Lower leg skin (tissue), 4 donors: ENCODE measurements around the gene ZNF385B. TPM values are rescaled to one million over a fixed set of nuclear protein-coding genes. Genes with fewer than 3 reads are reported as not detected.

Experiments
- DNase-seq, 2 donors: peaks; one replicate each; pipeline ENCODE4 v3.0.0-alpha.2; 2019; ENCODE audit warnings: low spot score in 2 of 2
- H3K4me3 ChIP-seq: fragments of 200-600 bp; sonication (generic); 2 replicates; pipeline ENCODE4 v1.5.1; 2017; ENCODE audit warnings: mild to moderate bottlenecking, low read depth; ENCODE audit not compliant: poor library complexity, severe bottlenecking
- POLR2A ChIP-seq, 2 donors: fragments of 450-650 bp; IDR thresholded peaks; one replicate each; pipeline ENCODE4 v1.6.1; 2016 to 2017; ENCODE audit warnings: antibody characterized with exemption in 2 of 2, mild to moderate bottlenecking in 1 of 2, moderate library complexity in 1 of 2
- WGBS, 2 donors: methylation state at CpG; one replicate each; pipeline ENCODE4 v1.1.5; 2018; 5-methylcytosine and 5-hydroxymethylcytosine counted together
- intact Hi-C: fragments of 100-400 bp; cut with DNase I; formaldehyde crosslinking; loops from one replicate; pipeline ENCODE4 v1.15.0; 2023; ENCODE audit warnings: low total_unique reads
- total RNA-seq, 4 donors: library from RNA; depleted of rRNA; stranded (reverse); fragments of >200 nt; gene quantifications; one replicate each; pipeline ENCODE4 v1.1.0, GENCODE V29; 2016
- TF ChIP-seq, protein P1 (sequence below), 3 donors: fragments of 450-650 bp; IDR thresholded peaks; one replicate each; pipeline ENCODE4 v1.5.1; 2016; ENCODE audit warnings: antibody characterized with exemption in 3 of 3, mild to moderate bottlenecking in 3 of 3, moderate library complexity in 2 of 3

Gene ZNF385B
- total RNA-seq, 4 donors from 2014 or later, result 0.97 to 1.4 TPM; not detected in 2

DNA sequence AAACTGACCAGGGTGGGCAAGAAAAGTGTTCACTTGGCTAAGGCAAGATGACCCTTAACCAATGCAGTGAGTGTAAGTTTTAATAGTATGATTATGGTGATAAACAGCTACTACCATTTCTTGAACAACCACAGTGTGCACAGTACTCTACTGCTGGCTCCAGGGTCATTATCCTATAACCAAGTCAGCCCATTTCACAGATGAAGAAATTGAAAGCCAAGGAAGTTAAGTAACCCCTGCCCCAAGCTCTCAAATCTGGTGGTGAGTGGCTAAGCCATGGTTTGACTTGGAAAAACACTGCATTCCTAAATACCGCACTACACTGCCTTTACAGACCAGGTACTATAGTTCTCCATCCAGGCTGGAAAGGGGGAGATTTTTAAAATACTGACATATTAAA, 5.7 kb downstream of the ZNF385B start:
- WGBS, 2 donors, result 87 to 94% methylated on average over 1 of the region's 1 CpG
- intact Hi-C loops, result no loop called here
- no peak for DNase-seq
- TF ChIP-seq, protein P1, sequence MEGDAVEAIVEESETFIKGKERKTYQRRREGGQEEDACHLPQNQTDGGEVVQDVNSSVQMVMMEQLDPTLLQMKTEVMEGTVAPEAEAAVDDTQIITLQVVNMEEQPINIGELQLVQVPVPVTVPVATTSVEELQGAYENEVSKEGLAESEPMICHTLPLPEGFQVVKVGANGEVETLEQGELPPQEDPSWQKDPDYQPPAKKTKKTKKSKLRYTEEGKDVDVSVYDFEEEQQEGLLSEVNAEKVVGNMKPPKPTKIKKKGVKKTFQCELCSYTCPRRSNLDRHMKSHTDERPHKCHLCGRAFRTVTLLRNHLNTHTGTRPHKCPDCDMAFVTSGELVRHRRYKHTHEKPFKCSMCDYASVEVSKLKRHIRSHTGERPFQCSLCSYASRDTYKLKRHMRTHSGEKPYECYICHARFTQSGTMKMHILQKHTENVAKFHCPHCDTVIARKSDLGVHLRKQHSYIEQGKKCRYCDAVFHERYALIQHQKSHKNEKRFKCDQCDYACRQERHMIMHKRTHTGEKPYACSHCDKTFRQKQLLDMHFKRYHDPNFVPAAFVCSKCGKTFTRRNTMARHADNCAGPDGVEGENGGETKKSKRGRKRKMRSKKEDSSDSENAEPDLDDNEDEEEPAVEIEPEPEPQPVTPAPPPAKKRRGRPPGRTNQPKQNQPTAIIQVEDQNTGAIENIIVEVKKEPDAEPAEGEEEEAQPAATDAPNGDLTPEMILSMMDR (IDR thresholded peaks at IDR 0.05), result no peak
- no peak for TF ChIP-seq POLR2A (IDR thresholded peaks at IDR 0.05)
- H3K4me3 ChIP-seq, result no peak overlapping the region

DNA sequence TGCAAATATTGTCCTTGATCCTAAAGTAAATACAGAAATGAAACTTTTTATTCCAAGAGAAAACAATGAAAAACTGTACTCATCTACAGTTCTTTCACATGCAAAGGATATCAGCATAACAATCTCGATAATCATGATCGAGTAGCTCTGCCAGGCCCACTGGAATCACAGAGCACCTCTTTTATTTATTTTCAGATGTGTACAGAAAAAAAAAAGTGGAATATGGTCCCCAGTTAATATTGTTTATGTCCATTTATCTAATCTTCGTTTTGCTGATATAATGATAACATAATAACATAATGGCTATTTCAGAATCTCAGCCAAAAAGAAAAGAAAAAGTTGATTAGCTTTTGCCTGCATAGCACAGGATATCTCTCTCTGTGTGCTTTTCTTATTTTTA, 6.5 kb downstream of the ZNF385B start:
- no peak for TF ChIP-seq POLR2A (IDR thresholded peaks at IDR 0.05)
- TF ChIP-seq, protein P1 (IDR thresholded peaks at IDR 0.05), result no peak
- intact Hi-C loops, result no loop called here
- H3K4me3 ChIP-seq, result no peak overlapping the region
- WGBS, 2 donors, result 74 to 81% methylated on average over 3 of the region's 3 CpGs
- DNase-seq, result no peak

DNA sequence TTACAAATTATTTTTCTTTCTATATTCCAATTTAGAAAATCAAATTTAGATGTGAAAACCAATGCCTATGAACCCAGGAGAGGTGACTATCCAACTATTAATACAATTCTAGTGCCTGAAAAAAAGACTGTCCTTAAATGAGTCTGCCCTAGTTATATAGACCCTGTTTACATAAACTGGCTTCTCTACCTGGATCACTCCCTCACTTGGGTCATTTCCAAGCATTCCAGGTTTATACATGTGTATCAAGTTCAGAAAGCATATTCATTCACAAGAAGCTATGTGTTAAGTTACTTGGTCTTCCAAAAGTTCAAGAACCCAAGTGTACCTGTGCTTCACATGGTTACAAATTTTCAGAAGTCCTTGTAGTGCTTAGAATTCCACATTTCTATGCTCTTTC, 8.3 kb downstream of the ZNF385B start:
- no peak overlapping the region for H3K4me3 ChIP-seq
- no peak for DNase-seq
- intact Hi-C loops, result no loop called here
- TF ChIP-seq POLR2A (IDR thresholded peaks at IDR 0.05), result no peak
- TF ChIP-seq, protein P1 (IDR thresholded peaks at IDR 0.05), result no peak

DNA sequence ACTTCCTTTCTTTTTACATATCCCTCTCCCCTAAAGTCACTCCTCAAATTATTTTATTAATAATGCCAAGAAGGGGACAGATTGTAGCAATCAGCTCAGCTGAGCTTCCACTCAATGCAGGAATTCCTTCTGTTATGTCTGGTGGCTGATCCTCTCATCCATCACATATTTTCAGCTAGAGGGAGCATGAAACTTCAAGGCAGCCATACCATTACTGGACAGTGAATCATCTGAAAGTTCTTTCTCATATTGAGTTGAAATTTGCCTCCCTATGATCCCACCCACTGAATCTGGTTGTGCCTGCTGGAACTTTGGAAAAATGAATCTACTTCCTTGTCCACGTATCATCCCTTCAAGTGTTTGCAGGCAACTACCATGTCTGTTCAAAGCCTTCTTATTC, 11.2 kb downstream of the ZNF385B start:
- 71 to 76% methylated on average over 1 of the region's 1 CpG for WGBS, 2 donors
- no peak for DNase-seq
- no peak overlapping the region for H3K4me3 ChIP-seq
- intact Hi-C loops, result no loop called here
- no peak for TF ChIP-seq POLR2A (IDR thresholded peaks at IDR 0.05)
- TF ChIP-seq, protein P1 (IDR thresholded peaks at IDR 0.05), result no peak

DNA sequence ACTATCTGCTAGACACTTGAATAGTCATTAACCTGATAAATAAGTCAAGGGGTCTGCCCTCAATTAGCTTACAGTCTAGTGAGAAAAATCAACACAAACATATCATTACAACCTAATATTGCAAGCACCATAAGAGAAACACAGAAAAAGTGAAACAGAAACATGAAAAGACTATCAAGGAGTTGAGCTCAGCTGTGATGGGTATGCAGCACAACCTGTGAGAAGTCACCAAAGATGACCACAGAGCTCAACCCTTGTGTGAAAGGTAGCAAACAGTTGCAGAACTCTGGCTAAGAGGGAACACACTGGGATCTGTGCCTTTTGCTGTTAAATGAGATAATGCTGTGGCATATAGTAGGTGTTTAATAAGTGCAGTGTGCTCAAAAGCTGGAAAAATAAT, 11.7 kb downstream of the ZNF385B start:
- TF ChIP-seq POLR2A (IDR thresholded peaks at IDR 0.05), result no peak
- TF ChIP-seq, protein P1 (IDR thresholded peaks at IDR 0.05), result no peak
- no peak for DNase-seq
- intact Hi-C loops, result no loop called here
- H3K4me3 ChIP-seq, result no peak overlapping the region

DNA sequence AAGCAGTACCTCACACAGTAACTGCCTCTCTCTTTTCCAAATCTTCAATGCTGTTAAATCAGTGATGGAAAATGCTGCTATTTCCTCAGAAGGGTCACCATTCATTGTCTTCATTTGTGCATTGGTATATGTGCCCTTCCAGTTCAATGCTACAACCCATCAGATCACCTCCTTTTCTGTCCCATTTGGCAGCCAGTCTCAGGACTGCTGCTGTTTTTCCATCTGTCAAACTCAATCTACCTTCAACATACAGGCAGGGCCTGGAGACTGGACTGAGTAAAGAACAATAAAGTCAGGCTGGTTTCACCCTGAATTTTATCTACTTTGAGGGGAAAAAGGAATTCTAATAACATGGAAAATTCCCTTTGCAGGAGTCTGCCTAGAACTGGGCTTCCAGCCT, 17.9 kb downstream of the ZNF385B start:
- no peak overlapping the region for H3K4me3 ChIP-seq
- intact Hi-C loops, result no loop called here
- TF ChIP-seq, protein P1 (IDR thresholded peaks at IDR 0.05), result no peak
- no peak for TF ChIP-seq POLR2A (IDR thresholded peaks at IDR 0.05)
- DNase-seq, result no peak
